Spleen (tissue), 7 donors: ENCODE results near the gene LCLAT1.

ENCODE experiments used
- POLR2A ChIP-seq, 3 donors: fragments of 450-650 bp; IDR thresholded peaks; one replicate each; pipeline ENCODE4 v1.5.1; 2017; ENCODE audit warnings: antibody characterized with exemption in 3 of 3, mild to moderate bottlenecking in 1 of 3
- TF ChIP-seq, protein P1 (sequence below), 11 experiments: fragments of 200-600 bp in 7 of 11; fragments of 450-650 bp in 4 of 11; sonication (generic) in 4 of 11; IDR thresholded peaks in 8 of 11; conservative IDR thresholded peaks in 3 of 11; 1 replicate in 7 of 11; 2 replicates in 4 of 11; pipeline versions ENCODE4 v1.4.0 to v1.8.0; 2016 to 2021; ENCODE audit warnings: antibody characterized with exemption in 11 of 11, inconsistent platforms in 4 of 11, mild to moderate bottlenecking in 1 of 11
- donor health status: DM: no; HTN: no; CAD: no; lungs with moderate emphysema.
- donor health status: DM: no; HTN: no; CAD: no.
- donor health status: DM: no; HTN: no; CAD: no.

DNA sequence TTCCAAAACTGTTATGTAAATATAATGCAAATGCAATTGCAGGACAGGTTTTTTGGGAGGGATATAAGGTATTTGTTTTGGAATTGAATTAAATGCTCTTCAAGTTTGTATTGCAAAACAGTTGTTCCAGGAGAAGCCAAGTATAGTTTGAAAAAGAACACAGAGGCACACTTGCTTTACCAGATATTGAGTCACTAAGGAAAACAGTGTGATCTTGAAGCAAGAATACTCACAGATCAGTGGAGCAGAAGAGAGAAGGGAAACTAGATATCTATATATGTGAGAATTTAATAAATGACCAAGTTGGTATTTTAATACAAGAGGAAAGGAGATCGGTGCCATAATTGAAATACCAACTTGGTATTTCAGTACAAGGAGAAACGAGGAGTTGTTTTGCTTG is 181.3 kb downstream of the LCLAT1 start:
- TF ChIP-seq, protein P1, sequence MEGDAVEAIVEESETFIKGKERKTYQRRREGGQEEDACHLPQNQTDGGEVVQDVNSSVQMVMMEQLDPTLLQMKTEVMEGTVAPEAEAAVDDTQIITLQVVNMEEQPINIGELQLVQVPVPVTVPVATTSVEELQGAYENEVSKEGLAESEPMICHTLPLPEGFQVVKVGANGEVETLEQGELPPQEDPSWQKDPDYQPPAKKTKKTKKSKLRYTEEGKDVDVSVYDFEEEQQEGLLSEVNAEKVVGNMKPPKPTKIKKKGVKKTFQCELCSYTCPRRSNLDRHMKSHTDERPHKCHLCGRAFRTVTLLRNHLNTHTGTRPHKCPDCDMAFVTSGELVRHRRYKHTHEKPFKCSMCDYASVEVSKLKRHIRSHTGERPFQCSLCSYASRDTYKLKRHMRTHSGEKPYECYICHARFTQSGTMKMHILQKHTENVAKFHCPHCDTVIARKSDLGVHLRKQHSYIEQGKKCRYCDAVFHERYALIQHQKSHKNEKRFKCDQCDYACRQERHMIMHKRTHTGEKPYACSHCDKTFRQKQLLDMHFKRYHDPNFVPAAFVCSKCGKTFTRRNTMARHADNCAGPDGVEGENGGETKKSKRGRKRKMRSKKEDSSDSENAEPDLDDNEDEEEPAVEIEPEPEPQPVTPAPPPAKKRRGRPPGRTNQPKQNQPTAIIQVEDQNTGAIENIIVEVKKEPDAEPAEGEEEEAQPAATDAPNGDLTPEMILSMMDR (IDR thresholded peaks at IDR 0.05 in 8 of 11, conservative IDR thresholded peaks at IDR 0.05 in 3 of 11) = no peak
- TF ChIP-seq POLR2A (IDR thresholded peaks at IDR 0.05) = no peak
